RCC 7860 (cell line): Measurements from ENCODE around the gene ADAM10.

Experiments
- DNase-seq: peaks from one replicate; pipeline ENCODE4 v3.0.0-alpha.2; 2015; ENCODE audit warnings: low spot score
- FAIRE-seq: peaks from 2 replicates; lab custom pipeline; 2012; peaks lifted over from hg19 to GRCh38; lab: Jason Lieb, UNC

ADAM10 gene

DNA sequence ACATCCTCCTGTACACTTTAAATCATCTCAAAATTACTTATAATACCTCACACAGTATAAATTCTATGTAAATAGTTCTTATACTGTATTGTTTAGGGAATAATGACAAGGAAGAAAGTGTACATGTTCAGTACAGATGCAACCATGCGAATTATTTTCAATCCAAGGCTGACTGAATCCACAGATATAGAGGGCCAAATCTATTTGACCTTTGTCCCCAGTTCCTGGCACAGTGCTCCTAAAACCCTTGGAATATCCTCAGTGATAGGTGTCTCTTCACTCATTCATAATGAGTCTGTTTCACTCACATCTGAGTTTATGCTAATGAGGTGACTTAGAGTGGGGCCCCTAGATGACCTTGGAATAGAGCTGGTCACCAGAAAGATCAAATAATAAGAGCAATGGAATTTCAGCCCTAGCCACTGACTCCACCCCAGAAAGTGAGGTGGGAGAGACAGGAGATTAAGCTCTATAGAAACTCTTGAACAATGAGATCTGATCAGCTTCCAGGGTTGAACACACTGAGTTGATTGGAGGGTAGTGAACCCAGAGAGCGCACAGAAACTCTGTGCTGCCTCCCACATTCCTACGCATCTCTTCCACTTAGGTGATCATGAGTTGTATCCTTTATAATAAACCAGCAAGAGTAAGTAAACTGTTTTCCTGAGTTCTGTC, 65.3 kb downstream of the ADAM10 start:
- FAIRE-seq: no peak

DNA sequence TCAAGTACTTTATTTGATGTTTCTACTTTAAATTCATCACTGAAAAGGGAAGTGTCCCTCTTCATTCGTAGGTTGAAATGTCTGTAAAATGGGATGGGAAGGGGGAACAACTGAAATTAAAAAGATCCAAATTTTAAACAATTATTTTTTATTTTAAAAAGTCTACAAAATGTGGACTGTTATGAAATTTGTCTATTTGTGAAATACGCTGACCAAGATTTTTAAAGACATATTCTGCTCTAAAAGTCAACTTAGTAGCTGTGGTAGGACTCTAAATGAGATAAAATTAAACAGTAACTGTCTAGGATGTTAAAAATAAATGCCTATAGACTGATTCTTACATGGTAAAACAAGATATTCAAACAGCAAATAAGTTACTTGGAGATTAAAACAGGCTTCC, 67.3 kb downstream of the ADAM10 start:
- no peak for FAIRE-seq
- DNase-seq: no peak

More for the DNA sequence above, 65.3 kb downstream of the ADAM10 start:
- no peak for DNase-seq

DNA sequence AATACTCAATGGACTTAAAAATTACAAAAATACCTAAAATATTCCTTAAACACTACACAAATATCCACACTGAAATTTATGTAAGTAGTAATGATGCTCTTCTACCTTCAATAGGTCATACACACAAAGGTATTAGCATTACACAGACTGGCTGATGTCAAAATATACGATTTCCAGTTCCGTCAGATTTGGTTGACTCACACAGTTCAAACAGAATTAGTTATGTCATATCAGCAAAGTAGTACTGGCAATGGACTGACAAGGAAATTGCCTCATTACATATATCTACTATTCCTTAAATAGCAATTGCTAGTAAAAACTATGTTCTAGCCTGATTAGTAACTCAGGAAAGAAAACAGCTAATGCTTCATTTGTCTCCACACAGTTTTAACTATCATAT, 70.8 kb downstream of the ADAM10 start:
- DNase-seq (no peak), FAIRE-seq (no peak)

DNA sequence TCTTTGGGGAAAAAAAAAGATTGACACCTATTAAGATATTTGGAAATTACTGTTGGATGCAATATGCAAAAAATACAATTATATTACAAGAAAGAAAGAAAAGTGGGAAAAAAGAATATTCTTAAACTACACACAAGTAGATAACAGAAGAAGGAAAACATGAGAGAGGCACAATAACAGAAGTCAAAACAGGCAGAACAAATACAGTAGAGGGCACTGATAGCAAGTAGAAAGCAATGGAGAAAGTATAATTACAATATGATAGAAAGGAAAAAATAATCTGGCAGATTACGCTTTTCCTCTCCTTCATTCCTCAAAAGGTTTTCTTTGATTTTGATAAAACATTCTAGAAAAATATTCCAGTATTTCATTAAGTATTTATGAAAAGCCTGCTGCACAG, 72.1 kb downstream of the ADAM10 start:
- no peak for FAIRE-seq
- DNase-seq: no peak

DNA sequence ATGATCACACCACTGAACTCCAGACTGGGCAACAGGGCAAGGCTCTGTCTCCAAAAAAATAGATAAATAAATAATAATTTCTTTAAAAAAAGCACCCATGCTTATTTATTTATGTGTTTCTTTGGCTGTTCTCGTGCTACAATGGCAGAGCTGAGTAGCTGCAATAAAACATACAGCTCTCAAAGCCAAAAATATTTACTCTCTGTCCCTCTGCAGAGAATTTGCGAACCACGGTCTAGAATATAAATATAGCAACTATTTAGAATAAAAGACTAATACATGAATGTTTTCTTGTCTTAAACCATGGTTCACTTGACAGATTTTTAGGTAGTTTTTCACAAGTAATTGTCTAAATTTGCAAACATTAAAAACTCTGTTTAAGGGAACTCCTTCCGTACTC, 72.7 kb downstream of the ADAM10 start:
- FAIRE-seq (no peak), DNase-seq (no peak)

DNA sequence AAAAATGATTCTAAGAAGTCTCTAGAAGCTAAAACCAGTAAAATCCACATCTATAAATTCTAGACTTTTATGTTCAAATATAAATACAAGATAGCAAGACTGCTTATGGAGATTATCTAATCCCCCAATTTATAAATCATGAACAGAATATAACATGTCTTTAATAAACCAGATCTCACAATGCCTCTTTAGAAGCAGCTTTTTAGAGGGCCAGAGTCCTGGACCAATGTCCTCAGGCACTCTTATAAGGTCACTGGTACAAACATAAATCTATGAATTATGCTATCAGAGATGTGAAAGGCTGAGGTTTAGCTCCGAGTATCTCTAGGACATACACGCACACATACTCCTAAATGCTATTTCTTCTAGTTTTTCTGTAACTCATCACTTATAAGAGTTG, 78.3 kb downstream of the ADAM10 start:
- FAIRE-seq (no peak), DNase-seq (no peak)

DNA sequence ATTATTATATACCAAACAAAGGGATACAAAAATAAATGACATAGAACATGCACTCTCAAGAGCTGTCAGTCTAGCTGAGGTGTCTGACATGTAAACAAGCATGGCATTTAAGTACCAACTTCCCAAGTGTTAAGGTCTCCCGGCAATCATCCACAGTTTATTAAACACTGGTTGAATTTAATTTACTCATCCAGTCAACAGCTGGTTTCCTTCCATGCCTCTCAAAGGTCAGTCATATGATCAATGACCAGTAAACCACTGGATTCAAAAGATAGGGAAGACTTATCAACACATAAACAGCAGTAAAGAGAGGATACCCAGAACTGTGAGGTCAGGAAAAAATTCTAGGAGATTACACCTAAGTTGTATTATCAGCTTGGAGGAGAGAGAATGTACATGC, 80.4 kb downstream of the ADAM10 start:
- no peak for DNase-seq
- FAIRE-seq: no peak

DNA sequence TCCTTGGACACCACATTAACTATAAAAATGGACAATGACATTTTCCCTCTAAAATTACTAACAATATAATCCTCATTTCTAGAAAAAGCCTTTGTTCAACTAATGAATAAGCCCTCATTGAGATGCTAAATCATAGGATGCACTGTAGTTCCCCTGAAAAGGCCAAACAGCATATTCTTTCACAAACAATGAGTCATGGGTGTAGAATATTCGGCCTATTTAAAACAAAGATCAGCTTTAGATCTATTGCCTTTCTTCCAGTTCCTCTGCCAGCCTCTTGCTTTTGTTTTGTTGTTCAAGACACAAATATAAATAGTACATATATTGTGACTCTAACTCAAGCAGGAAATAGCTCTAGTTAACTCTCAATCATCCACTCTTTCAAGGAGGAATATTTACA, 82.5 kb downstream of the ADAM10 start:
- no peak for DNase-seq
- FAIRE-seq: no peak

DNA sequence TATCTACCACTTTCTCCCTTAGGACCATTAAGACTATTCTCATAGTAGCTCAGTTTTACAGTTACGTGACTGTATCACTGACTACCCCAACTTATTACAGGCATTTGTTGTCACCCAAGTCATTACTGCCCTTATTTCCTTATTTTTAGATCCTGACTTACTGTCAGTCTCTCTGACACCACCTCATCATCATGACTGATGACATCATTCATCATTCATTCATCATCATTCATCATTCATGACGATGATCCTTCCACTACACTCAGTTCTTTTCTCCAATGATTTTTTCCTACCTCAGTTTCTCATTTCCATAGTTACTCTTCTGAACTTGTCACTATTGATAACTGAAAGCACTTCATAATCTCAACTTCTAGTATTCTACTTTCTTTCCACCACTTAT, 83.8 kb downstream of the ADAM10 start:
- DNase-seq (no peak), FAIRE-seq (no peak)

DNA sequence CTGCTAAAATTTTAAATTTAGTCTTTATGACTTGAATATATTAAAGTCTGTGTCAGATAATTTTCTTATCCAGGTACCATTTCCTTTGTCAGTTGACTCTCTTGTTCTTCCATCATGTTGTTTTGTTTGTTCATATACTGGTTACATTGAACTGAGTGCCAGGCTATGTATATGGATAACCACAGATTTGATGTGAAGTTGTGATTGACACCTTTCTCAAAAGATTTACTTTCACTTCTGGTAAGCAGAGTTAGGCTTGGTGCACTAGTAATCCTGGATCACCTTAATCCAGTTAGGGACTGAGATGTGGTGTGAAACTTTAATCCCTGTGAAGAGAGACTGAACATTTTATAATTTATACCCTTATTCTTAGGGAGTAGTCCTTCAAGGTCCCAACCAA, 99.4 kb downstream of the ADAM10 start:
- DNase-seq (no peak), FAIRE-seq (no peak)

DNA sequence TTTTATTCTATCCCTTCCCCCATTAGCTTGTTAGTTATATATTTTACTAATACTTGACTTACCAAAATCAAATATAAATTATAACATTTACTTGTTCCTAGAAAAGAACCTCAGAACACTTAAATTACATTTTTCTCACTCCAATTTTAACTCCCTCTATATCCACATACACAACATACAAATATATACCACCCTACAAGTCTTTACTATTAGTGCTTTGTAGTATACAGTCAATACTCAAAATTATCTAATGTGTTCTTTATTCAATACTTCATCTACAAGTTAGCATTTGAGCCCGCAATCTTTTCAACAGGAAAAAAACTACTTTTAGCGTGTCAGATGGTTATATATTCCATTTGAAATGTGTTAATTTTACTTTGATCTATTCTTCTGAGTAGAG, 100.3 kb downstream of the ADAM10 start:
- FAIRE-seq (no peak), DNase-seq (no peak)

DNA sequence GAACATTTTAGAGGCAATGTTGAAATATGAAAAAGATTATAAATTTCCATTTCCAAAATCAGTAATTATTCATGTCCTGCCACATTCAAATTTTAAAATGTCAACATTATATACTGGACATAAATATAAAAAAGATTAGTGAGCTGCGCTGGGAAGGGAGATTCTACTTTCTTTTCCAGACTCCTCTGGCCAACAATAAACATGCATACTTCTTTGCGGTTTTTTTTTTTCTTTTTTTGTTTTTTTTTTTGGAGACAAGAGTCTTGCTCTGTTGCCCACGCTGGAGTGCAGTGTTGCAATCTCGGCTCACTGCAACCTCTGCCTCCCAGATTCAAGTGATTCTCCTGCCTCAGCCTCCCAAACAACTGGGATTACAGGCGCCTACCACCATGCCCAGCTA, 105.5 kb downstream of the ADAM10 start:
- FAIRE-seq: no peak
- DNase-seq: no peak

DNA sequence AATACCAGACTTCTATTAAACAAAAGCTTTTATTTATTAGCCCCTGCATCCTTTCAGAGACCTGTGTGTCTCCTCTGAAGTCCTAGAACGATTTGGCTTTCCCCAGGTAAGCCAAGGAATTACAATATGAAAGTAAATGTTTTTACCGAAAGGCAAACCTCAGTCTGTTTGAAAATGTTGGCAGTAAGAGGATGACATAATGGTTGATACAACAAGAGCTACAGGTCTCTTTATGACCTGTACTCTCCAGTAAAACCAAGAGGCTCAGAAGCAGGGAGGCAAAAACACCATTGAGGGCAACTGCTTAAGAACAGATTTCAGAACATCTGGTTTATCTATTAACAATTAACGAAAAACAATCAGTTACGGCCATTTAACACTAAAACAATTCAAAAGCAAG, 107.8 kb downstream of the ADAM10 start:
- DNase-seq (no peak), FAIRE-seq (no peak)

DNA sequence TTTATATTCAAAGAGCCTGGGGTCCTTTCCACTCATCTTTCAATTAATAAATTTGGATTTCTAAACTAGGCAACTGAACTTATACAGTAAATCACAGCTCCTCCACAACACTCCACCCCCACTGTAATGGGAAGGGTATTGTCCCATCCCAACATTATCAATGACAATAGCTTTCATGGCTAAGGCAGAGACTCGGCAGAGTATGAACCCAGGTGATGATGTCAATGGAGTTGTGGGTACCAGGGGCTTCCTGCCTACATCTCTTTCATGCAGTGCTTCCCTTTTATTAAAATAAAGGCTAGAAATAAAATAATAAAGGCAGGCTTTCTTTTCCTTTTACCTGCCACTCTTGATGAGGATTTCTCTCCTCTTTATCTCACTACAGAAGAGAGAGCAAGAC, 109.5 kb downstream of the ADAM10 start:
- DNase-seq: no peak
- no peak for FAIRE-seq

DNA sequence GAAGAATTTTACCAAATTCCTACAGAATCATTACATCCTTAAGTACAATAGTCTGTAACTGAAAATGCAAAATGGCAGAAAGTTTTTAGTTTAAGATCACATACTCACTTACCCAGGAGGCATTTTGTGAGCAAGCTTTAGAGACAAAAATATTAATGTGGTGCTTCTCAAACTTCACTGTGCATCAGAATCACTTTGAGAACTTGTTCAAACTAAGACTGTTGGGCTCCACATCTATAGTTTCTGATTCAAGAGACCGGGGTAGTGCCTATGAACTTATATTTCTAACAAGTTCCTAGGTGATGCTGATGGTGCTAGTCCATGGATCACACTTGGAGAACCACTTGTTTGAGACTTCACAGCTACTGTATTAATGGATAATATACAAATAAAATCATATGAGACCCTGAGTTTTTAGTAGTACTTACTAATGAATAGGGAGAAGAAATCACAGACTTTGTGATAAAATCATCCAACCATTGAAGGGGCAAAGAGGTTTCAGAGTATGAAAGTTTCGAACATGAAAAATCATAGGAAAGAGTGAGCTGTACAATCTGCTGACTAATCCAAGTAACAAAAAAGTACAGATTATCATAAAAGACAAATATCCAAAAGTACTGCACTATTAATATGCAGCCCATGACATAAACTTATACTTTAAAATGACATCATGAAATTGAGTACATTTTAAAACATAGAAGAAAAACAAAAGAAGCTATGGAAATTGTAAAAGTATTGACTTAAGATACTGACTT, 110.3 kb downstream of the ADAM10 start:
- DNase-seq: no peak
- no peak for FAIRE-seq

DNA sequence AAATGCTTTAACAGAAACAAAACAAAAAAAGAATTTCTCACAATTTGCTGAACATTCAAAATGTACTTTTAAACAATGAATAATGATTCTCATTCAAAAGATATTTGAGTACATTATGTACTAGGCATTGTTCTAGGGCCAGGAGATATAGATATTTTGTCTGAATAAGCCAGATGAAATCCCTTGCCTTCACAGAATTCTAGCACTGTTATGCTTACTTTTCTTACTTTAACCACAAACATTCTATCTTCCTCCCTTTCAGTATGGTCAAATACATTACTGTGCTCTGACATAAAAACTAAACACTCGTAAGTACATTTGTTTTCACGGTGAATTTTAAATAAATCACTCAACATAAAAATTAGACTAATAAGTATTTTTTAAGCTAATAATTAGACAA, 116.7 kb downstream of the ADAM10 start:
- FAIRE-seq (no peak), DNase-seq (no peak)

DNA sequence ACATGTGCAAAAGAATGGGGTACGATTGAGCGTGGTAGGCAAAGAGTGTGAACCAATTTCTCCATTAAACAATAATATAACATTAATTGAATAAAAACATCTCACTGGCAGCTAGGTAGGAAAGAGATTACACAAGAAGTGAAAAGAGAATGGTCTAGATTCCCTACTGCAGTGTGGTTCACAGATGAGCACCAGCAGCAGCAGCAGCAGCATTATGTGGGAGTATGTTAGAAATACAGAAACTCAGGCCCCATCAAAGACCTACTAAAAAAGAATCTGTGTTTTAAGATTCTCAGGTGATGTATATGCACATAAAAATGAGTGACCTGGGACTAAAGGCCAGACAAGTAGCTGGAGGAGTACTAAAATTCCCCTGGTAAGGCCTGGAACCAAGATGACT, 118.2 kb downstream of the ADAM10 start:
- FAIRE-seq (no peak), DNase-seq (no peak)

DNA sequence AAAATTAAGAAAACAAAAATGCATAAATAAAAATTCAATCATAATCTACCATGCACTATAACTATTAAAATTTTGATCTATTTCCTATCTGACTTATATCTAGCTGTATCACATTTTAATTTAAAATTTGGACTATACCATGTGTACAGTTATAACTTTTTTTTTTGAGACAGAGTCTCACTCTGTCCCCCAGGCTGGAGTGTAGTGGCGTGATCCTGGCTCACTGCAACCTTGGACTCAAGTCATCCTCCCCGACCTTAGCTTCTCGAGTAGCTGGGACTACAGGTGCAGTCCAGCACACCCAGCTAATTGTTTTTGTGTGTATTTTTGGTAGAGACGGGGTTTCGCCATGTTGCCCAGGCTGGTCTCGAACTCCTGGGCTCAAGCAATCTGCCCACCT, 119.9 kb downstream of the ADAM10 start:
- FAIRE-seq: no peak
- DNase-seq: no peak

DNA sequence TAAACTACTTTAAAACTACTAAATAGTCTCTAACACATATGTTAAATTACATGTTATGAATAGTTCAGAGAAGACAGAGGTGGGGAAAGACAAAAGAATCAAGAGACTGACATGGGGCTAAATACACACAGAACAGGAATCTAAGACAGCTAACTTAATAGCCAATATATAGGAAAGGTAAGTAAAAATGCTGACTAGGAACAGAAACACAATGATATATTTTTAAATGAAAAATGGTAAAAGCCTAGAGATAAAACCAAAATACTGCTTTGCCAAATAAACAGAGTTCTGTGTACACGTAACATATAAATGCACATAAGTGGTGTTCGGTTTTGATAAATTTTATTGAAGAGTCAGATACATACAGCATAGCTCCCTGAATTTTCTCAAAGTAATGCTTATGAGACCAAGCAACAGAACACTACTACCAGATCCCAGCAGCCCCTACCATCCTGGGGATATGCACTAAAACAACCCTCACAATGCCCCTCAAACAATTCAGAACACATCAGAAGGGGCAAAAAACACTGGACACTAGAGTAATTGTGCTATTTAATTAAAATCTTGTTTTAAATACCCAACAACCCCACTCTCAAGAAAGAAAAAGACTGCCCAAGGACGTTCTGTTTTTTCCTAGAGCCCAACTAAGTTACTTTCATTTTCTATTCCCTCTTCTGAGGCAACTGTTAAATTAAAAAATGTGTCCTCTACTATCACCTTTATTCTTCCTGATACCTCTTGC, 121.1 kb downstream of the ADAM10 start:
- no peak for FAIRE-seq

DNA sequence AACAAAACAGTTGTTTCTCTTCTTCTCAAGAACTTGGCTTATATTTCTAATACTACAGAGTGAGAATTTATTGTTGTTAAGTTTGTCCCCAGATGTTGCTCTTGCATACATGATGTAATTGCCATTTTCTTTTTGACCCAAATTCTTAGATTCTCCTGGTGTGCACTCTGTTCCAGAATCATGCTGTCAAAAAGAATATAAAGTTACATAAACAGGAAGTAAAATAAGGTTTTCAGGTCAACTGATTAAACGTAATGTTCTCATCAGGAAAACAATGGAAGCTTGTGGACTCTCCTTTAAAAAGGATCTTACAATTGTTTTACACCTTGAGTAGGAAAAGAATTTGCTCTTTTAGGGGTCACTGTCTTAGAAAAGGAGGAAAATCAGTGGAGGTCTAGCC, 121.8 kb downstream of the ADAM10 start:
- FAIRE-seq (no peak), DNase-seq (no peak)

More for the DNA sequence above, 121.1 kb downstream of the ADAM10 start:
- DNase-seq: no peak

DNA sequence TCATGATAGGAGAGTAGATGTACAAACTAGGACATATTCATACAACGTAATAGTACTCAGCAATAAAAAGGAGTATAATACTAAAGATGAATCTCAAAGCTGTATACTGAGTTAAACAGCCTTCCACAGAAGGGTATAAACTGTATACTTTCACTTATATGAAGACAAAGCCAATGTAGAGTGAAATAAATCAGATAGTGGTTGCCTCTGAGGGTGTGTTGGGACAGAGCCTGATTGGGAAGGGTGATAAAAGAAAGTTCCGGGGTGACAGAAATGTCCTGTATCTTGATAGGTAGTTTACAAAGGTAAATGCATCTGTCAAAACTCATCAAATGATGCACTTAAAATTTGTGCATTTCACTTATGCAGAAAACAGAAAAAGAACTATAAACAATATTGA, 122.5 kb downstream of the ADAM10 start:
- DNase-seq: no peak
- FAIRE-seq: no peak

DNA sequence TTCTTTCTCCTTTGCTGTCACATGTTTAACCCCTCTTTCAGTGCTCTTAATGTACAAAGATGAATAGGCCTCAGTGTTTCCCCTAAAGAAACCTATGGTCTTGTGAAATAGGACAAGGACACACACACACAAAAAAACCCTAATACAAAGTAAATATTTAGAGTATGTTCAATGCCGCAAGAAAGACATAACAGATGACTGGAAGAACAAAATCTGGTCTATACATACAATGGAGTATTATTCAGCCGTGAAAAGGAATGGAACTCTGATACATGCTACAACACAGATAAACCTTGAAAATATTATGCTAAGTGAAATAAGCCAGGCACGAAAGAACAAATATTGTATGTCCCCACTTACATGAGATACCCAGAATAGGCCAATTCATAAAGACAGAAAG, 123.1 kb downstream of the ADAM10 start:
- DNase-seq (no peak), FAIRE-seq (no peak)
